T-cell (primary cell): ENCODE results near the gene APOL4. TPM values are rescaled to one million over a fixed set of nuclear protein-coding genes. Genes with fewer than 3 reads are reported as not detected.

ENCODE experiments used
- ATAC-seq, 4 experiments: fragments of 200-7000 bp in 3 of 4; fragments of 150-1000 bp in 1 of 4; cut with Tn5 transposase; replicated peaks in 1 of 4; 1 replicate in 3 of 4; 2 replicates in 1 of 4; pipeline ENCODE4 v1.10.0; 2021; ENCODE audit warnings: moderate library complexity in 3 of 4, mild to moderate bottlenecking in 2 of 4, moderate number of reproducible peaks in 1 of 4
- CTCF ChIA-PET, 2 donors: fragments of 300-600 bp; sonication (Branson Sonifier 250); formaldehyde crosslinking; loops; one replicate each; lab custom pipeline; 2022; ENCODE audit warnings: antibody characterized with exemption in 2 of 2; lab: Charles Lee
- POLR2A ChIA-PET, 2 donors: fragments of 300-600 bp; sonication (Branson Sonifier 250); formaldehyde crosslinking; loops; one replicate each; lab custom pipeline; 2022; ENCODE audit warnings: antibody characterized with exemption in 2 of 2; lab: Charles Lee
- DNase-seq, 35 experiments: peaks; one replicate each; pipeline versions ENCODE4 v3.0.0 to v3.0.0-alpha.2; 2013 to 2023
- H3K27ac ChIP-seq: one replicate; pipeline ENCODE4 v1.5.1; 2013; ENCODE audit warnings: low read length
- H3K27me3 ChIP-seq, 2 experiments: replicated peaks in 1 of 2; 1 replicate in 1 of 2; 2 replicates in 1 of 2; pipeline versions ENCODE4 v1.6.1 to v1.7.0; 2013; ENCODE audit warnings: low read length in 1 of 2, mixed read lengths in 1 of 2; ENCODE audit not compliant: control insufficient read depth in 2 of 2, insufficient read depth in 2 of 2; ENCODE audit errors: extremely low read depth in 1 of 2
- H3K36me3 ChIP-seq, 2 donors: 1 replicate in 1 of 2; 2 replicates in 1 of 2; pipeline versions ENCODE4 v1.6.1 to v1.7.0; 2013; ENCODE audit warnings: low read length in 1 of 2; ENCODE audit not compliant: control insufficient read depth in 2 of 2, insufficient read depth in 1 of 2; ENCODE audit errors: extremely low read depth in 1 of 2
- H3K4me1 ChIP-seq, 2 experiments: 1 replicate in 1 of 2; 2 replicates in 1 of 2; pipeline versions ENCODE4 v1.6.1 to v1.7.0; 2013; ENCODE audit warnings: low read length in 2 of 2, mixed read lengths in 1 of 2; ENCODE audit not compliant: insufficient read depth in 2 of 2, control insufficient read depth in 1 of 2; ENCODE audit errors: extremely low read depth in 1 of 2
- H3K4me3 ChIP-seq, 2 donors: 1 replicate in 1 of 2; 2 replicates in 1 of 2; pipeline versions ENCODE4 v1.5.1 to v1.7.0; 2013; ENCODE audit warnings: mild to moderate bottlenecking in 2 of 2, low read length in 1 of 2, moderate library complexity in 1 of 2; ENCODE audit not compliant: control insufficient read depth in 1 of 2; ENCODE audit errors: extremely low read depth in 1 of 2
- H3K9me3 ChIP-seq: 2 replicates; pipeline ENCODE4 v1.7.0; 2013
- H3K27ac Mint-ChIP-seq, 2 donors: one replicate each; pipeline ENCODE4 v1.8.0; 2020 to 2021; ENCODE audit warnings: mild to moderate bottlenecking in 2 of 2, mixed read lengths in 2 of 2
- H3K27me3 Mint-ChIP-seq, 2 donors: one replicate each; pipeline ENCODE4 v1.8.0; 2021 to 2022; ENCODE audit warnings: mixed read lengths in 2 of 2
- H3K36me3 Mint-ChIP-seq: one replicate; pipeline ENCODE4 v1.8.0; 2021; ENCODE audit warnings: mixed read lengths
- H3K4me1 Mint-ChIP-seq, 3 donors: one replicate each; pipeline ENCODE4 v1.8.0; 2020 to 2022; ENCODE audit warnings: mixed read lengths in 3 of 3, mild to moderate bottlenecking in 1 of 3
- H3K4me3 Mint-ChIP-seq, 3 donors: one replicate each; pipeline ENCODE4 v1.8.0; 2020 to 2022; ENCODE audit warnings: mild to moderate bottlenecking in 3 of 3, mixed read lengths in 3 of 3, moderate library complexity in 3 of 3
- H3K9me3 Mint-ChIP-seq, 3 donors: one replicate each; pipeline ENCODE4 v1.8.0; 2020 to 2022; ENCODE audit warnings: mixed read lengths in 3 of 3
- WGBS: methylation state at CpG from one replicate; pipeline ENCODE4 v1.1.5; 2013; ENCODE audit warnings: missing lambda C conversion rate; ENCODE audit not compliant: insufficient coverage; 5-methylcytosine and 5-hydroxymethylcytosine counted together
- total RNA-seq, 35 experiments: library from RNA in 6 of 35; stranded (reverse) in 6 of 35; fragments of 120-200 nt in 1 of 35; gene quantifications; one replicate each; pipeline versions ENCODE4 v1.2.1 to v1.2.4 and lab custom pipeline; 2013 to 2026

Gene APOL4
- total RNA-seq, 5 donors from 2014 or later (not counting 1 experiment from before 2014, with no cell fraction given), result 0.22 to 0.72 TPM; not detected in 3

GRCh38 chr22:36237462-36238372, 36.1 kb upstream of the APOL4 start:
- H3K4me1 Mint-ChIP-seq, result peaks cover 63 to 69% (median 64%) of the 10 kb centered on the region in 3 donors
- peak overlapping the region; percentile 74 to 98 for H3K4me3 ChIP-seq
- H3K27ac Mint-ChIP-seq, result peak overlapping the region; percentile 96 to 99
- peaks cover 0 to 4% (median 0%) of the 10 kb centered on the region in 3 donors for H3K9me3 Mint-ChIP-seq
- DNase-seq (peak in 1 of 35 experiments; percentile 49), ATAC-seq (no peak)
- no peaks in the 10 kb centered on the region for H3K9me3 ChIP-seq
- H3K36me3 ChIP-seq, result peaks cover 0 to 37% of the 10 kb centered on the region in 2 donors
- peaks cover 8 to 42% of the 10 kb centered on the region in 2 experiments for H3K4me1 ChIP-seq
- no peaks in the 10 kb centered on the region for H3K27me3 ChIP-seq
- peak overlapping the region; percentile 99 to 100 (median 99) for H3K4me3 Mint-ChIP-seq
- peaks cover 45% of the 10 kb centered on the region for H3K36me3 Mint-ChIP-seq
- ChIA-PET CTCF (interaction anchor here in 1 of 2 donors (0.7 to 1.7 kb wide), 2 partner anchors 41 to 79 kb away, joined by 3 read pairs; no protein-coding TSS in a partner anchor), POLR2A (interaction anchor here in 1 of 2 donors (0.6 kb wide), 1 partner anchor 15 kb away, joined by 3 read pairs; the partner anchor contains the start of gene APOL1)
- H3K27me3 Mint-ChIP-seq, result no peaks in the 10 kb centered on the region
- WGBS, result 47% methylated on average over 12 of the region's 12 CpGs
- H3K27ac ChIP-seq, result peak overlapping the region; percentile 83

GRCh38 chr22:36236388-36237319, 35.0 kb upstream of the APOL4 start:
- Histone ChIP-seq H3K4me3 (peak overlapping the region in 1 of 2 donors; percentile 74), H3K4me1 (peaks cover 8 to 42% of the 10 kb centered on the region in 2 experiments), H3K36me3 (peaks cover 9 to 48% of the 10 kb centered on the region in 2 donors), H3K27me3 (no peaks in the 10 kb centered on the region), H3K9me3 (no peaks in the 10 kb centered on the region), H3K27ac (no peak overlapping the region)
- H3K9me3 Mint-ChIP-seq, result no peaks in the 10 kb centered on the region
- H3K27ac Mint-ChIP-seq, result peak overlapping the region; percentile 49 to 66
- H3K36me3 Mint-ChIP-seq, result peaks cover 52% of the 10 kb centered on the region
- 83% methylated on average over 5 of the region's 14 CpGs for WGBS
- H3K27me3 Mint-ChIP-seq, result no peaks in the 10 kb centered on the region
- H3K4me3 Mint-ChIP-seq, result peak overlapping the region; percentile 99 to 100 (median 99)
- POLR2A ChIA-PET, result interaction anchor here in 1 of 2 donors (0.6 kb wide), 2 partner anchors 73 to 198 kb away, joined by 3 read pairs; no protein-coding TSS in a partner anchor
- CTCF ChIA-PET, result no interaction called here
- DNase-seq, result no peak
- ATAC-seq, result no peak
- peaks cover 65 to 69% (median 66%) of the 10 kb centered on the region in 3 donors for H3K4me1 Mint-ChIP-seq

GRCh38 chr22:36235585-36235984, 34.0 kb upstream of the APOL4 start:
- Histone ChIP-seq H3K4me1 (peaks cover 8 to 42% of the 10 kb centered on the region in 2 experiments), H3K36me3 (peaks cover 12 to 59% of the 10 kb centered on the region in 2 donors), H3K9me3 (no peaks in the 10 kb centered on the region), H3K4me3 (no peak overlapping the region), H3K27me3 (no peaks in the 10 kb centered on the region), H3K27ac (no peak overlapping the region)
- Mint-ChIP-seq H3K9me3 (no peaks in the 10 kb centered on the region), H3K27ac (peak overlapping the region; percentile 9 to 73), H3K4me1 (peaks cover 66 to 69% (median 67%) of the 10 kb centered on the region in 3 donors), H3K4me3 (peak overlapping the region; percentile 55 to 100 (median 59)), H3K27me3 (no peaks in the 10 kb centered on the region), H3K36me3 (peaks cover 60% of the 10 kb centered on the region)
- POLR2A ChIA-PET, result interaction anchor here in 1 of 2 donors (0.6 kb wide), 2 partner anchors 72 to 199 kb away, joined by 3 read pairs; no protein-coding TSS in a partner anchor
- WGBS, result 57% methylated on average over 2 of the region's 3 CpGs
- DNase-seq (no peak), ATAC-seq (no peak)
- CTCF ChIA-PET, result interaction anchor here in 1 of 2 donors (0.6 kb wide), 1 partner anchor 75 kb away, joined by 5 read pairs; the partner anchor contains the start of gene APOL3

GRCh38 chr22:36234919-36235318, 33.3 kb upstream of the APOL4 start:
- H3K4me3 Mint-ChIP-seq, result peak overlapping the region in 1 of 3 donors; percentile 100
- H3K36me3 ChIP-seq, result peaks cover 12 to 65% of the 10 kb centered on the region in 2 donors
- DNase-seq (no peak), ATAC-seq (no peak)
- no peaks in the 10 kb centered on the region for H3K9me3 ChIP-seq
- peak overlapping the region in 1 of 2 donors; percentile 54 for H3K27ac Mint-ChIP-seq
- no peak overlapping the region for H3K27ac ChIP-seq
- no peaks in the 10 kb centered on the region for H3K27me3 Mint-ChIP-seq
- ChIA-PET POLR2A (no interaction called here), CTCF (interaction anchor here in 1 of 2 donors (0.6 kb wide), 1 partner anchor 74 kb away, joined by 5 read pairs; the partner anchor contains the start of gene APOL3)
- peaks cover 8 to 39% of the 10 kb centered on the region in 2 experiments for H3K4me1 ChIP-seq
- H3K4me1 Mint-ChIP-seq, result peaks cover 61 to 63% (median 63%) of the 10 kb centered on the region in 3 donors
- no peaks in the 10 kb centered on the region for H3K27me3 ChIP-seq
- H3K4me3 ChIP-seq, result no peak overlapping the region
- H3K36me3 Mint-ChIP-seq, result peaks cover 65% of the 10 kb centered on the region
- H3K9me3 Mint-ChIP-seq, result no peaks in the 10 kb centered on the region
- 100% methylated on average over 1 of the region's 2 CpGs for WGBS

GRCh38 chr22:36234213-36234612, 32.6 kb upstream of the APOL4 start:
- no peak for ATAC-seq
- ChIA-PET POLR2A (no interaction called here), CTCF (no interaction called here)
- Histone ChIP-seq H3K36me3 (peaks cover 12 to 71% of the 10 kb centered on the region in 2 donors), H3K27ac (no peak overlapping the region), H3K27me3 (no peaks in the 10 kb centered on the region), H3K4me3 (no peak overlapping the region), H3K4me1 (peaks cover 8 to 34% of the 10 kb centered on the region in 2 experiments), H3K9me3 (no peaks in the 10 kb centered on the region)
- no peaks in the 10 kb centered on the region for H3K27me3 Mint-ChIP-seq
- no peak overlapping the region for H3K27ac Mint-ChIP-seq
- WGBS, result no CpG with 5 or more reads among the region's 2 CpGs
- DNase-seq, result no peak
- H3K4me1 Mint-ChIP-seq, result peaks cover 54 to 56% (median 56%) of the 10 kb centered on the region in 3 donors
- peaks cover 71% of the 10 kb centered on the region for H3K36me3 Mint-ChIP-seq
- no peak overlapping the region for H3K4me3 Mint-ChIP-seq
- no peaks in the 10 kb centered on the region for H3K9me3 Mint-ChIP-seq
